Measurements from ENCODE around the gene NMRK2. TPM values are rescaled to one million over a fixed set of nuclear protein-coding genes. Genes with fewer than 3 reads are reported as not detected.

Gene NMRK2
- total RNA-seq, 1 experiment from 2014 or later: 60.0 TPM

GRCh38 chr19:3904233-3904632, 28.6 kb upstream of the NMRK2 start:
- no peak overlapping the region for H3K23ac ChIP-seq (ENCODE audit: insufficient read length, low read depth, low read length)
- TF ChIP-seq, protein P1, sequence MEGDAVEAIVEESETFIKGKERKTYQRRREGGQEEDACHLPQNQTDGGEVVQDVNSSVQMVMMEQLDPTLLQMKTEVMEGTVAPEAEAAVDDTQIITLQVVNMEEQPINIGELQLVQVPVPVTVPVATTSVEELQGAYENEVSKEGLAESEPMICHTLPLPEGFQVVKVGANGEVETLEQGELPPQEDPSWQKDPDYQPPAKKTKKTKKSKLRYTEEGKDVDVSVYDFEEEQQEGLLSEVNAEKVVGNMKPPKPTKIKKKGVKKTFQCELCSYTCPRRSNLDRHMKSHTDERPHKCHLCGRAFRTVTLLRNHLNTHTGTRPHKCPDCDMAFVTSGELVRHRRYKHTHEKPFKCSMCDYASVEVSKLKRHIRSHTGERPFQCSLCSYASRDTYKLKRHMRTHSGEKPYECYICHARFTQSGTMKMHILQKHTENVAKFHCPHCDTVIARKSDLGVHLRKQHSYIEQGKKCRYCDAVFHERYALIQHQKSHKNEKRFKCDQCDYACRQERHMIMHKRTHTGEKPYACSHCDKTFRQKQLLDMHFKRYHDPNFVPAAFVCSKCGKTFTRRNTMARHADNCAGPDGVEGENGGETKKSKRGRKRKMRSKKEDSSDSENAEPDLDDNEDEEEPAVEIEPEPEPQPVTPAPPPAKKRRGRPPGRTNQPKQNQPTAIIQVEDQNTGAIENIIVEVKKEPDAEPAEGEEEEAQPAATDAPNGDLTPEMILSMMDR (conservative IDR thresholded peaks at IDR 0.05): no peak

More at GRCh38 chr19:3904233-3904632, 28.6 kb upstream of the NMRK2 start:
- WGBS (ENCODE audit: extremely low coverage, insufficient read length, low lambda C conversion rate): no CpG with 5 or more reads among the region's 8 CpGs
- Histone ChIP-seq H4K5ac (ENCODE audit: insufficient read length, low read depth, low read length) (no peak overlapping the region), H3K18ac (ENCODE audit: insufficient read length, low read depth, low read length) (no peak overlapping the region), H3K4me2 (ENCODE audit: insufficient read depth, insufficient read length, low read length) (no peak overlapping the region), H3T11ph (ENCODE audit: low read length) (no peak overlapping the region), H3K56ac (ENCODE audit: insufficient read length, low read depth, low read length) (no peak overlapping the region), H2BK20ac (ENCODE audit: low read depth, low read length, poor library complexity, severe bottlenecking) (no peak overlapping the region), H3K23me2 (ENCODE audit: insufficient read length, low read depth, low read length, poor library complexity, severe bottlenecking) (no peaks in the 10 kb centered on the region), H3K27ac (ENCODE audit: insufficient read length, low read depth, low read length) (no peak overlapping the region), H2BK120ac (ENCODE audit: low read depth, low read length, poor library complexity, severe bottlenecking) (no peak overlapping the region), H4K8ac (replicated peaks; ENCODE audit: insufficient read length, low read depth, low read length) (no peak overlapping the region), H2BK15ac (ENCODE audit: low read depth, low read length) (no peak overlapping the region), H2AFZ (ENCODE audit: low read length) (no peak overlapping the region), H3K79me2 (ENCODE audit: insufficient read depth, low read length) (no peaks in the 10 kb centered on the region), H3K79me1 (ENCODE audit: insufficient read depth, low read depth, low read length, poor library complexity, severe bottlenecking) (no peaks in the 10 kb centered on the region), H3K14ac (ENCODE audit: insufficient read depth, low read length) (no peak overlapping the region), H3K4ac (ENCODE audit: low read depth, low read length) (no peak overlapping the region), H3K4me1 (ENCODE audit: insufficient read depth, low read length) (no peaks in the 10 kb centered on the region), H4K20me1 (ENCODE audit: control insufficient read depth, insufficient read depth, insufficient read length) (no peaks in the 10 kb centered on the region), H3K27me3 (ENCODE audit: insufficient read depth, low read length) (no peaks in the 10 kb centered on the region), H4K91ac (ENCODE audit: insufficient read length, low read depth, low read length) (no peak overlapping the region), H2BK5ac (ENCODE audit: insufficient read length, low read length) (no peak overlapping the region), H3K9ac (ENCODE audit: extremely low read depth, insufficient read length, low read length) (no peak overlapping the region), H3K9me3 (ENCODE audit: control insufficient read depth, low read depth, low read length) (no peaks in the 10 kb centered on the region), H2BK12ac (ENCODE audit: insufficient read length, low read depth, low read length) (no peak overlapping the region), H2AK5ac (ENCODE audit: insufficient read length, low read length) (no peak overlapping the region)
- Mint-ChIP-seq H3K9me3 (peaks cover 2% of the 10 kb centered on the region in 2 experiments), H3K27me3 (ENCODE audit: low read depth) (no peaks in the 10 kb centered on the region; the same call in 1 of the 2 replicates), H3K4me3 (no peak overlapping the region), H3K4me1 (no peaks in the 10 kb centered on the region), H3K27ac (no peak overlapping the region), H3K36me3 (ENCODE audit: insufficient read depth in 1 of 3, low read depth in 3 of 3) (peaks cover 13 to 24% (median 17%) of the 10 kb centered on the region in 3 experiments)
- DNase-seq: no peak
